Tibial artery (tissue), 4 donors: ENCODE data around the gene ARMC2.
"Not testable (repeated sequence)": the region's sequence is repeated elsewhere in the genome, so short reads cannot be mapped to it uniquely, and the experiment has no call there.

ENCODE experiments used
- DNase-seq, 2 donors: peaks; one replicate each; pipeline ENCODE4 v3.0.0-alpha.2; 2019
- H3K27ac ChIP-seq, 2 donors: fragments of 200-600 bp; sonication (generic) in 1 of 2; 1 replicate in 1 of 2; 2 replicates in 1 of 2; pipeline ENCODE4 v1.5.1; 2018 to 2019; ENCODE audit warnings: mild to moderate bottlenecking in 1 of 2
- H3K27me3 ChIP-seq, 2 donors: fragments of 200-600 bp; sonication (generic) in 1 of 2; one replicate each; pipeline versions ENCODE4 v1.5.1 to v1.6.0; 2016 to 2019
- H3K36me3 ChIP-seq, 3 donors: fragments of 200-600 bp; sonication (generic) in 2 of 3; one replicate each; pipeline ENCODE4 v1.5.1; 2016 to 2019; ENCODE audit warnings: mild to moderate bottlenecking in 2 of 3
- H3K4me1 ChIP-seq, 4 donors: fragments of 200-600 bp; sonication (generic) in 2 of 4; 1 replicate in 3 of 4; 2 replicates in 1 of 4; pipeline ENCODE4 v1.5.1; 2016 to 2019
- H3K4me3 ChIP-seq, 2 donors: fragments of 200-600 bp; sonication (generic) in 1 of 2; 1 replicate in 1 of 2; 2 replicates in 1 of 2; pipeline ENCODE4 v1.5.1; 2018 to 2019; ENCODE audit warnings: mild to moderate bottlenecking in 2 of 2
- H3K9me3 ChIP-seq, 3 donors: fragments of 200-600 bp; sonication (generic) in 1 of 3; one replicate each; pipeline ENCODE4 v1.5.1; 2016 to 2019
- intact Hi-C: fragments of 100-400 bp; cut with DNase I; formaldehyde crosslinking; loops from one replicate; pipeline ENCODE4 v1.15.0; 2023; ENCODE audit warnings: low total_unique reads
- TF ChIP-seq, protein P1 (sequence below), 2 experiments: fragments of 200-600 bp in 1 of 2; fragments of 450-650 bp in 1 of 2; IDR thresholded peaks; one replicate each; pipeline ENCODE4 v1.5.1; 2017 to 2019; ENCODE audit warnings: antibody characterized with exemption in 2 of 2, mild to moderate bottlenecking in 1 of 2, moderate library complexity in 1 of 2

Gene ARMC2

DNA sequence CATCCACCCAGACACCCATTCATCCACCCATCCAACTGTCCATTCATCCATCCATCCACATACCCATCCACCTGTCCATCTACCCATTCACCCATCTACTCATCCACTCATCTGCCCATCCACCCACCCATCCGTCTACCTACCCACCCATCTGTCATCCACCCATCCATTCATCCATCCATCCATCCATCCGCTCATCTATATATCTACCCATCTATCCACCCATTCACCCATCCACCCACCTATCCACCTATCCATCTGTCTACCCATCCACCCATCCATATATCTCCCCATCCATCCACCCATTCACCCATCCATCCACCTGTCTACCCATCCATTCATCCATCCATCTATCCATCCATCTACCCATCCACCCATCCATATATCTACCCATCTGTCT is 30.7 kb downstream of the ARMC2 start:
- Histone ChIP-seq H3K27me3 (no peaks in the 10 kb centered on the region), H3K9me3 (no peaks in the 10 kb centered on the region), H3K4me1 (peaks cover 0 to 53% (median 37%) of the 10 kb centered on the region in 4 donors), H3K36me3 (no peaks in the 10 kb centered on the region), H3K27ac (peak overlapping the region; percentile 68 to 79), H3K4me3 (no peak overlapping the region)
- intact Hi-C loops, result no loop called here
- TF ChIP-seq, protein P1, sequence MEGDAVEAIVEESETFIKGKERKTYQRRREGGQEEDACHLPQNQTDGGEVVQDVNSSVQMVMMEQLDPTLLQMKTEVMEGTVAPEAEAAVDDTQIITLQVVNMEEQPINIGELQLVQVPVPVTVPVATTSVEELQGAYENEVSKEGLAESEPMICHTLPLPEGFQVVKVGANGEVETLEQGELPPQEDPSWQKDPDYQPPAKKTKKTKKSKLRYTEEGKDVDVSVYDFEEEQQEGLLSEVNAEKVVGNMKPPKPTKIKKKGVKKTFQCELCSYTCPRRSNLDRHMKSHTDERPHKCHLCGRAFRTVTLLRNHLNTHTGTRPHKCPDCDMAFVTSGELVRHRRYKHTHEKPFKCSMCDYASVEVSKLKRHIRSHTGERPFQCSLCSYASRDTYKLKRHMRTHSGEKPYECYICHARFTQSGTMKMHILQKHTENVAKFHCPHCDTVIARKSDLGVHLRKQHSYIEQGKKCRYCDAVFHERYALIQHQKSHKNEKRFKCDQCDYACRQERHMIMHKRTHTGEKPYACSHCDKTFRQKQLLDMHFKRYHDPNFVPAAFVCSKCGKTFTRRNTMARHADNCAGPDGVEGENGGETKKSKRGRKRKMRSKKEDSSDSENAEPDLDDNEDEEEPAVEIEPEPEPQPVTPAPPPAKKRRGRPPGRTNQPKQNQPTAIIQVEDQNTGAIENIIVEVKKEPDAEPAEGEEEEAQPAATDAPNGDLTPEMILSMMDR (IDR thresholded peaks at IDR 0.05), result no peak
- no peak for DNase-seq

DNA sequence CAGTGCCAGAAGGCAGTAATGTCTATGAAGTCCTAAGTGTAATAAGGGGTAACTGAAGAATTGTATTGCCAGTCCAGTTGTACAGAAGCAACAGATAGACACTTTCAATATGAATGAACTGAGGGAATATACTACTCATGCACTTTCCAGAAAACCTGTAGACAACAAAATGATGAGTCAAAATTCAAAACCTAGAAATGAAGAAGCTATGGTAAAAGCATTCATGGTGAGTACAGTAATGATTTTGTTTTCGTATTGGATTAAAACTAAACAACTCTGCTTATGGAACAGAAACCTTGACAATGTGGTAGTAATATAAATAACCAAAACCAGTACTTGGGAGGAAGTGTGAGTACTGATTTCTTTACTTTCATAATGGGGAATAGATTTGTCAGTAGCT is 35.0 kb downstream of the ARMC2 start:
- Histone ChIP-seq H3K9me3 (no peaks in the 10 kb centered on the region), H3K36me3 (no peaks in the 10 kb centered on the region), H3K4me1 (peaks cover 0 to 10% (median 4%) of the 10 kb centered on the region in 4 donors), H3K27ac (no peak overlapping the region), H3K27me3 (no peaks in the 10 kb centered on the region), H3K4me3 (no peak overlapping the region)
- intact Hi-C loops, result no loop called here
- no peak for DNase-seq
- TF ChIP-seq, protein P1 (IDR thresholded peaks at IDR 0.05), result no peak

DNA sequence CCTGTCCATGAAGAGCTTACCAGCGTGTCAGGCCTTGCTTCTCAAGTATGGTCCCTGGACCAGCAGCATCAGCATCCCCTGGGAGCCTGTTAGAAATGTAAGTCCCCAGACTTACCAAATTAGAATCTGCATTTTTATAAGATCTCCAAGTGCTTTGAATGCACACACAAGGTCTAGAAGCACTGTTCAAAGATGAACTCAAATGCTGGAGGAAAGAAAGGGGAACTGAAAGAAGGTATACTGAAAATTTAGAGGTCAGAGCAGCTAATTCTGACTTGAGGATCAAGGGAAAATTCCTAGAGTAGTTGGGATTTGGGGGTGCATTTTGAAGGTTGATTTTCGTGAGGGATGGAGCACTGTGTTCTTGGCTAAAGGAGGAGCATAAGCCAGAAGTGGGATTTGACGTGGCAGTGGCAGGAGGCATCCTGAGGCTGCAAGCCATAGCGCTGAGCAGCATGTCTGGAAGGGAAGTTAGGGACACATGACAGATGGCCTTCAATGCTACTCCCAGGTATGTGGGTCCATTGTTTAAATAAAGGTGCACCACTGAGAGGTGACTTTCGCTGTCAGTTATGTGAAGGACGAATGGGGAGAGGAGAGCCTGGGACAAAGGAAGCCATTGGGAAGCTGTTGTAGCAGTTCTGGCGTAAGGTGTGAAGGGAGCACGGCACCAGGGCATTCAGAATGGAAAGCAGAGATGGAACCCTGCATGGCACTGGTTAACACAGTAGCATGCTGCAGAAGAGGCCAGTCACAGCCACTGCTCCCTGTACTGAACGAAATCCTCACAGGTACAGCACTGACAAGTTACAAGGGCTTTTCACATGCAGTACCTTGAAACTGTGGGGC is 36.2 kb downstream of the ARMC2 start:
- no peaks in the 10 kb centered on the region for H3K36me3 ChIP-seq
- TF ChIP-seq, protein P1 (IDR thresholded peaks at IDR 0.05), result no peak
- H3K27ac ChIP-seq, result no peak overlapping the region
- no peak overlapping the region for H3K4me3 ChIP-seq
- no peaks in the 10 kb centered on the region for H3K9me3 ChIP-seq
- H3K4me1 ChIP-seq, result no peaks in the 10 kb centered on the region
- H3K27me3 ChIP-seq, result no peaks in the 10 kb centered on the region
- DNase-seq, result no peak
- intact Hi-C loops, result loop anchor here (5.0 kb wide), 1 partner anchor 47 kb away; no protein-coding TSS in a partner anchor

DNA sequence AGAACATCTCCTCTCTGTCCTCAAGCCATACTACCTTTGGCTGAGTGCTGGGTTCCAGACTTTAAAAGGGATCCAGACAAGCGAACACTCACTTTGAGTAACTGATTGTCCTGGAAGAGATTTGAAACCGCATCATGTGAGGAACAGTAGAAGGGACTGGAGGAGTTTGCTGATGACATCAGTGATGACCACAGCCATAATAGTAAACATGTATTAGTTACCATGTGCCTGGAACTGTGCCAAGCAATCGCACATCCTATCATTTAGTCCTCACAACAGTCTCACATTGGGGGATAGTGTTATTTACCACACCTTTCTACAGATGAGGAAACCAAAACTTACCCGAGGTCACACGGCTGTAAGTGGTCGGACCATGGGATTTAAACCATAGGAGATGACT is 39.8 kb downstream of the ARMC2 start:
- no peak for DNase-seq
- TF ChIP-seq, protein P1 (IDR thresholded peaks at IDR 0.05), result no peak
- Histone ChIP-seq H3K36me3 (no peaks in the 10 kb centered on the region), H3K27ac (no peak overlapping the region), H3K27me3 (no peaks in the 10 kb centered on the region), H3K4me1 (peaks cover 0 to 3% (median under 1%) of the 10 kb centered on the region in 4 donors), H3K4me3 (no peak overlapping the region), H3K9me3 (no peaks in the 10 kb centered on the region)
- intact Hi-C loops, result loop anchor here (5.0 kb wide), 1 partner anchor 51 kb away; no protein-coding TSS in a partner anchor

DNA sequence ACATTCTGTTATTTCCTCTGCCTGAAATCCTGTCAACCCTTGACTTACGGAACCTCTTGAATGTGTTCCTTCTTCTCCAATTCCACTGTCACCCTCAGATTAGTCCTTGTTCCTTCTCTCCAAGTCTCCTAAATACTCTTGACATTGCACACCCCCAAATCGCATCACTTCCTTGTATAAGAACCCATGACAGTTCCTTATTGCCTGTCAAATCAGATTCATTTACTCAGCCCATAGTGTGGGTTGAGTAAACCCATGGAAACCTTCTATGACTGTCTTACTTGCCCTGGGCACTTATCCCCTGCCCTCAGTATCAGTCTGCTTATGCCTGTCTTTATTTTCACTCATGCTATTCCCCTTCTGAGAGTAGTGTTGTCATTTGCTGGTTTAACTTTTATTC is 40.5 kb downstream of the ARMC2 start:
- H3K9me3 ChIP-seq, result no peaks in the 10 kb centered on the region
- intact Hi-C loops, result loop anchor here (5.0 kb wide), 1 partner anchor 51 kb away; no protein-coding TSS in a partner anchor

DNA sequence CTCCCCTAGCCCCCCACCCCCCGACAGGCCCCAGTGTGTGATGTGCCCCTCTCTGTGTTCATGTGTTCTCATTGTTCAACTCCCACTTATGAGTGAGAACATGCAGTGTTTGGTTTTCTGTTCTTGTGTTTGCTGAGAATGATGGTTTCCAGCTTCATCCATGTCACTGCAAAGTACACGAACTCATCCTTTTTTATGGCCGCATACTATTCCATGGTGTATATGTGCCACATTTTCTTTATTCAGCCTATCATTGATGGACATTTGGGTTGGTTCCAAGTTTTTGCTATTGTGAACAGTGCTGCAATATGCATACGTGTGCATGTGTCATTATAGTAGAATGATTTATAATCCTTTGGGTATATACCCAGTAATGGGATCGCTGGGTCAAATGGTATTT is 42.7 kb downstream of the ARMC2 start:
- H3K27me3 ChIP-seq, H3K4me3 ChIP-seq, H3K36me3 ChIP-seq, DNase-seq, H3K27ac ChIP-seq, H3K9me3 ChIP-seq: not testable (repeated sequence)
- intact Hi-C loops, result loop anchor here (5.0 to 10.0 kb wide), 3 partner anchors 44 to 349 kb away; partner anchors contain the start of gene ARMC2
- H3K4me1 ChIP-seq, result peaks cover 0 to 23% (median 12%) of the 10 kb centered on the region in 4 donors

More for the DNA sequence above, 40.5 kb downstream of the ARMC2 start:
- H3K36me3 ChIP-seq, result no peaks in the 10 kb centered on the region
- H3K4me3 ChIP-seq, result no peak overlapping the region
- no peaks in the 10 kb centered on the region for H3K27me3 ChIP-seq
- DNase-seq, result no peak
- no peak overlapping the region for H3K27ac ChIP-seq
- peaks cover 0 to 9% (median 5%) of the 10 kb centered on the region in 4 donors for H3K4me1 ChIP-seq
- TF ChIP-seq, protein P1 (IDR thresholded peaks at IDR 0.05), result no peak
